NB4 (cell line): Measurements from ENCODE around the gene OR51G1.

Experiments used
- DNase-seq: peaks from one replicate; pipeline ENCODE4 v3.0.0; 2010; ENCODE audit warnings: low read depth
- H3K4me3 ChIP-seq: one replicate; pipeline ENCODE4 v1.5.1; 2011; ENCODE audit warnings: mild to moderate bottlenecking, low read depth, low read length, moderate library complexity
- MYC ChIP-seq: IDR thresholded peaks from 2 replicates; pipeline ENCODE4 v1.6.1; 2011; ENCODE audit warnings: low read depth, low read length
- POLR2A ChIP-seq: IDR thresholded peaks from 2 replicates; pipeline ENCODE4 v1.6.1; 2011; ENCODE audit warnings: mild to moderate bottlenecking; ENCODE audit not compliant: insufficient read length; ENCODE audit errors: extremely low read depth
- TF ChIP-seq, protein P1 (sequence below): IDR thresholded peaks from 2 replicates; pipeline ENCODE4 v1.6.1; 2011; ENCODE audit warnings: low read depth, low read length
- TF ChIP-seq, protein P2 (sequence below): IDR thresholded peaks from one replicate; pipeline ENCODE4 v1.5.1; 2012; ENCODE audit warnings: low read depth, low read length

Gene OR51G1

DNA sequence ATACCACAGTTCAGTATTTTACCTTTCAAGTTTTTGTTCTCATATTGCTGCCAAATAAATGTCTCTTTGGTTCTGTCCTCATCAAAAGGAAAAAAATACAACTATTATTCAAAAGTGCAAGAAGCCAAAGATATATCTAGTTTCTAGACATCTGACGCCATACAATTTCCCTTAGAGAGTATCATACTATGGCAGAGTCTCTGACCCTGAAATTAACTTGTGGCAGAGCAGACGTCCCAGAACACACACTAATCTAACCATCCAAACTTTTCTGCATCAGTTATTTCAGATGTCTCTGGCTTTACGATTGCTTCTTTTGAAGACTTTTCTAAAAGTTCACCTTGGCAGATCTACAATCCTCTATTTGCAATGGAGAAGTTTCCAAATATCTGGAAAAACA lies 39.8 kb downstream of the OR51G1 start:
- TF ChIP-seq MYC (no peak), POLR2A (no peak)
- TF ChIP-seq, protein P1, sequence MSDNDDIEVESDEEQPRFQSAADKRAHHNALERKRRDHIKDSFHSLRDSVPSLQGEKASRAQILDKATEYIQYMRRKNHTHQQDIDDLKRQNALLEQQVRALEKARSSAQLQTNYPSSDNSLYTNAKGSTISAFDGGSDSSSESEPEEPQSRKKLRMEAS: no peak
- TF ChIP-seq, protein P2, sequence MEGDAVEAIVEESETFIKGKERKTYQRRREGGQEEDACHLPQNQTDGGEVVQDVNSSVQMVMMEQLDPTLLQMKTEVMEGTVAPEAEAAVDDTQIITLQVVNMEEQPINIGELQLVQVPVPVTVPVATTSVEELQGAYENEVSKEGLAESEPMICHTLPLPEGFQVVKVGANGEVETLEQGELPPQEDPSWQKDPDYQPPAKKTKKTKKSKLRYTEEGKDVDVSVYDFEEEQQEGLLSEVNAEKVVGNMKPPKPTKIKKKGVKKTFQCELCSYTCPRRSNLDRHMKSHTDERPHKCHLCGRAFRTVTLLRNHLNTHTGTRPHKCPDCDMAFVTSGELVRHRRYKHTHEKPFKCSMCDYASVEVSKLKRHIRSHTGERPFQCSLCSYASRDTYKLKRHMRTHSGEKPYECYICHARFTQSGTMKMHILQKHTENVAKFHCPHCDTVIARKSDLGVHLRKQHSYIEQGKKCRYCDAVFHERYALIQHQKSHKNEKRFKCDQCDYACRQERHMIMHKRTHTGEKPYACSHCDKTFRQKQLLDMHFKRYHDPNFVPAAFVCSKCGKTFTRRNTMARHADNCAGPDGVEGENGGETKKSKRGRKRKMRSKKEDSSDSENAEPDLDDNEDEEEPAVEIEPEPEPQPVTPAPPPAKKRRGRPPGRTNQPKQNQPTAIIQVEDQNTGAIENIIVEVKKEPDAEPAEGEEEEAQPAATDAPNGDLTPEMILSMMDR: no peak

DNA sequence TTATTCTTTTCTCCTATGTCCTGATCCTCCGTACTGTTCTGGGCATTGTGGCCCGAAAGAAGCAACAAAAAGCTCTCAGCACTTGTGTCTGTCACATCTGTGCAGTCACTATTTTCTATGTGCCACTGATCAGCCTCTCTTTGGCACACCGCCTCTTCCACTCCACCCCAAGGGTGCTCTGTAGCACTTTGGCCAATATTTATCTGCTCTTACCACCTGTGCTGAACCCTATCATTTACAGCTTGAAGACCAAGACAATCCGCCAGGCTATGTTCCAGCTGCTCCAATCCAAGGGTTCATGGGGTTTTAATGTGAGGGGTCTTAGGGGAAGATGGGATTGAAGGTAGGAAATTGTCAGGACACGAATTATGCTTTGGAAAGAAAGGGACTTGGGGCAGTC lies 41.6 kb downstream of the OR51G1 start:
- H3K4me3 ChIP-seq: no peak overlapping the region
- TF ChIP-seq, protein P2: no peak
- TF ChIP-seq POLR2A (no peak), MYC (no peak)
- TF ChIP-seq, protein P1: no peak
- DNase-seq: no peak

More for the DNA sequence above, 39.8 kb downstream of the OR51G1 start:
- no peak for DNase-seq
- H3K4me3 ChIP-seq: no peak overlapping the region

DNA sequence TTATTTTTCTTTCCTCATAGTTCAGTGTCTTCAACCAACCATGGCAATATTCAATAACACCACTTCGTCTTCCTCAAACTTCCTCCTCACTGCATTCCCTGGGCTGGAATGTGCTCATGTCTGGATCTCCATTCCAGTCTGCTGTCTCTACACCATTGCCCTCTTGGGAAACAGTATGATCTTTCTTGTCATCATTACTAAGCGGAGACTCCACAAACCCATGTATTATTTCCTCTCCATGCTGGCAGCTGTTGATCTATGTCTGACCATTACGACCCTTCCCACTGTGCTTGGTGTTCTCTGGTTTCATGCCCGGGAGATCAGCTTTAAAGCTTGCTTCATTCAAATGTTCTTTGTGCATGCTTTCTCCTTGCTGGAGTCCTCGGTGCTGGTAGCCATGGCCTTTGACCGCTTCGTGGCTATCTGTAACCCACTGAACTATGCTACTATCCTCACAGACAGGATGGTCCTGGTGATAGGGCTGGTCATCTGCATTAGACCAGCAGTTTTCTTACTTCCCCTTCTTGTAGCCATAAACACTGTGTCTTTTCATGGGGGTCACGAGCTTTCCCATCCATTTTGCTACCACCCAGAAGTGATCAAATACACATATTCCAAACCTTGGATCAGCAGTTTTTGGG lies 42.2 kb downstream of the OR51G1 start, which contains the start of gene OR51T1:
TSS of gene OR51T1 (plus strand) at position 41 of the 641 bp plus-strand sequence. CDS start at position 41, 0 bp downstream.
- no peak for TF ChIP-seq MYC
- no peak for TF ChIP-seq POLR2A
- TF ChIP-seq, protein P2: no peak
- TF ChIP-seq, protein P1: no peak
- DNase-seq: no peak
- H3K4me3 ChIP-seq: no peak within 1 kb of the TSS

DNA sequence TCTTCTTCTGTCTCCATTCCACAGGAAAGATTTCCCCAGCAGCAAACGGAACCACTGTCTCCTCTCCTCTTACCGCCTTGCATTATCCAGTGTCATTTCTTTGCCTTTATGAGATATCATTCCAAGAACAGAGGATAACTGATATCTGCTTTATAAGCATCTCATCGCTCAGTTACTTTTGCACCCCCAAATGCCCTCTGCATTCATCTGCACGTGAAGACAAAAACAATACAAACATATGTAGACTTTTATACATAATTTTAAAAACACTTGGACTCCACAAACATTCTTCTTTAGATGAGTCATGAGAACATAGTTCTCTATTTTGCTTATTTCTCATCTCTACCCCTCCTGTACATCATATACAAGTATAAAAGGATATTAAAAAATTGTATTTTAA lies 43.0 kb downstream of the OR51G1 start:
- TF ChIP-seq, protein P1: no peak
- TF ChIP-seq MYC (no peak), POLR2A (no peak)
- TF ChIP-seq, protein P2: no peak
- no peak for DNase-seq
- no peak overlapping the region for H3K4me3 ChIP-seq
